Epithelial cell of prostate (primary cell): ENCODE measurements around the gene AK1.

Experiments
- DNase-seq: peaks from one replicate; pipeline ENCODE4 v3.0.0-alpha.2; 2011; ENCODE audit warnings: low read depth, low spot score
- H3K27ac ChIP-seq: fragments of 450-650 bp; 2 replicates; pipeline ENCODE4 v1.5.1; 2017; ENCODE audit warnings: mild to moderate bottlenecking

AK1 gene

DNA sequence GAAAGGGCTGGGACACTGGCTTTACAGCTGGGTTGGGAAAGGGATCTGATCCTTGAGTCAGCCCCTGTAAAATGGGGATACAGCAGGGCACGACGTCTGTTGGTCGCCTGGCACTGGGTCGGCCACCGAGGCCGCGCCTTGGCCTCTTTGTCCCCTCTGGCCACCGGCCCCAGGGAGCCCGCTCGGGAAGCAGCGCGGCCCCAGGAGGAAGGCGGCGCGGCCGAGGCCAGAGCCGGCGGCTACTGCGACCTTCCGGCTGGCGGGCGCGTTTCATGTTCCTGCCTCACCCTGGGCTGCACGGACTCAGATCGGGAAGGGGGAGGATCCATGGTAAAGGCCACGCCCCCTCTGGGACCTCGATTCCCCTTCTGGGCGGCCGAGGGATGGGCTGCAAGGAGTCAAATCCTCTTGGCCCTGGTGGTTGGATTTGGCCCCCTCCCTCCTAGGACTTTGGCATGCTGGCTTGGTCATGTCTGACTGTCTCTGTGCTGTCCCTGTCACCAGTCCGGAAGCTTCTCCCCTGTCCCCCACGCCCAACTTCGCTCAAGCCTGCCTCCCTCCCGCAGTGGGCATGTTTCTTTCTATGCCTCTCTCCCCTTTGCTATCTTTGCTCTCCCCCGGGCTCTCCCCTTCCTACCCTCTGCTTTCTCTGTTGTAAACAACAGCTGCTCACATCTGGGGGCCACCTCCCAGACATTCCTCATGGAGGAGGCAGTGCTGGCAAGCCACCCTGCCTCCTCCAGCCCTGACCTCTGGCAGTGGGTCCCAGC lies 49.0 kb downstream of the AK1 start:
- H3K27ac ChIP-seq = no peak overlapping the region
- no peak for DNase-seq

DNA sequence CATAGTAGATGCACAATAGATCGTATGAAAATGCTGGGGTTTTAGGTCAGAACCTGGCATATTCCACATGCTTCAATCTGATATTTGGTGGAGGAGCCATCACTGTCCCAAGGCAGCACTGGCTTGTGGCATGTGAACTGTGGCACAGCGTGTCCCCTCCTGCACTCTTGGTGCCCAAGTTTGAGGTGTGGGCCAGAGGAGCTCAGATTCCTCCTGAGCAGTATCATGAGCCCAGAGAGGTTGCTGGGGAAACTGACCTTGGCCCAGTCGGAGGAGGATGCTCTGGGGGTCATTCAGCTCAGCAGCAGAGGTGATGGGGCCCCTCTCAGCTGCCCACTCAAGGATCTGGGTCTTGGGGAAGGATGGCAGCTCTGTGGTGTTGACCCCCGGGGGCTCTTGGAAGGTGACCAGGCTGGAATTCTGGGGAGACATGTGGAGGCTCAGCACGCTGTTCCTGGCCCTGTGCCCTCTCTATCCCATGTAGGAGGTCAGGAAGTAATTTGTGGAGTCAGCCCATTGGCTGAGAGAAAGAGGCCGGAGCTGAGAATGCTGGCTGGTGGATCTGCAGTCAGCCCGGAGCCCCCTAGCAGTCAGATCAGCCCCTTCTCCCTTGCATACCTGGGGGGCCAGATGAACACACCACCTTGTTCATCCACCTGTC lies 51.1 kb downstream of the AK1 start:
- H3K27ac ChIP-seq = no peak overlapping the region
- no peak for DNase-seq

DNA sequence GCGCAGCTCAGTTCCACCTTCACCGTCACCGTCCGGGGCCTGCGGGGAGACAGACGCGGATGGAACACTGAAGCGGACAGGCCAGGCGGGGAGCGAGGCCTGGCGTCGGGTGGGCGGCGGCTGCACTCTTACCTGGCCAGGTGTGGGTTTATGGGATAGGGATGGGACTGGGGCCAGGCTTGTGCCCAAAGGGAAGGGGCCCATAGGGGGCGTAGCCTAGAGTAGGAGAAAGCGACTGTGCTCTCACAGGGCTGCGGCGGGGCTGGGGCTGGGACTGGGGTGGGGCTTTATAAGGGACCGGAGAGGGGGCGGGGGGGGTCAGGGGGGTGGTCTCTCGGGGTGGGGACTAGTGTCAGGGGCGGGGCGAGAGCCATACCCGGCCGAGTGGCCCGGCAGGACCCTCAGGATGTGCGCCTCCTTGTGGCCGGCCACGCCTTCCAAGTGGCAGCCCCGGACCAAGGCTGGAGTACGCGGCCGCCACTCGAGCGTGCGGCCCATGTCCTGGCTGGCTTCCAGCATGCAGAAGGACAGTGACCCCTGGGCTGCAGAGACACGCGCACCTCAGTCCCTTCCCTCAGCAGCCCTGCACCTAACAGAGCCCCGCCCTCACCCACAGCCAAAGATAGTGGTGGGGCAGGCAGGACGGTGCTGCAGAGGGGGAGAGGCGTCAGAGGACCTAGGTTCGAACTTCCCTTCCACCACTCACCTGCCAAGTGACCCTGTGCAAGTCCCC lies 52.0 kb downstream of the AK1 start:
- DNase-seq = no peak
- no peak overlapping the region for H3K27ac ChIP-seq

DNA sequence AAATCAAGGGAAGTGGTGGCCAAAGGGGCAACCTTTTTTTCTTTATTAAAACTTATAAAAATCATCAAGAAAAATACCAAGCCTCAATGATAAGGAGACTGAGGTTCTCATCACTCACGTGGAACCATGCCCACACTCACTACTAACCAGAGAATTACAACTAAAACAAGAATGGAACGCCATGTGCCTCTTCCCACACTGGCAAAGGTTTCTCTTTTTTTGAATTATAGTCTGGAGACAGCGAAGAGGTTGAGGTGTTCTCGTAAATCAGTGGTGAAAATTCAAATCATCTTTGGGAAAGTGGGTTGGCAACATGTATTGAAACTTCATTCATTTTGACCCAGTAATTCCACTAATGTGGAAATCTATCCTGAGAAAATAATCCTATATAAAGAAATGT lies 55.4 kb downstream of the AK1 start:
- no peak for DNase-seq
- H3K27ac ChIP-seq = no peak overlapping the region

DNA sequence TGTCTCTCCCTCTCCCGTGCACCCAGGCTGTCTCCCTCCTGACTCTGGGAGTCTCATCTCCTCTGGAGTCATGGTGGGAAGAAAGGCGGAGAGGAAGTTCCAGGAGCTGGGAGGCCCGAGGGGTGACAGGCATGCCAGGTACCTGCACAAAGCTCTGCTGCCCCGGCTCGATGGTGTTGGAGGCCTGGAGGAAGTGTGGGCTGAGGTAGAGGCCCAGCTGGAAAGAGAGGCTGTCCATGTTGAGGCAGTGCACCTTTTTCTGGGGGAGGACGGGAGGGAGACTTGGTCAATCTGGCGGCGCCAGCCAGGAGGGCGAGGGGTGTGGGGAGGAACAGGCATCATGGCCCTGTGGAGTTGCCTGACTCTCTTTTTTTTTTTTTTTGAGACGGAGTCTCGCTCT lies 58.9 kb downstream of the AK1 start:
- no peak overlapping the region for H3K27ac ChIP-seq

DNA sequence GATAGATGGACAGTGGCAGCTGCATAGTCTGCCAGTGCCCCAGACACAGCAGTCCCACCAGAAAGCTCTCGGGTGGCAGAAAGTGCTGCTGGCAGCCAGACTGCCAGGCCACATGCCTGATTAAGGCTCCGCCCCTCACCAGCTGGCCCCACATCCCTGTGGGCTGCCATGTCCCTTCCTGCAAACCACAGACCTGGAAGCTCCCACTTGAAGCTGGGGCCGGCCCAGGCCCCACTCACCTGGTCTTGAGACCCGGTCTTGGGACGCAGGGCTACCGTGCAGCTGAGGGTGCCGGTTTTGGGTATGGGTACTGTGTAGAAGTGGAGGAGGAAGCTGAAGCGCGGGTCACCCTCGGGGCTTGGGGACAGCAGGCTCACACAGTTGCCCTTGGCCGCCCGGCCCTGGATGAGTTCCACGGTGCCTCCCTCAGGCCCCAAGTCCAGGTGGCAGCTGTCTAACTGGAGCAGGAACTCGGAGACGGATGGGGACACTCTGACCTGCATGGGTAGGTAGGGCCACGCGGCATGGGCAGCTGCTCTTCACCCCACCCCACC lies 59.5 kb downstream of the AK1 start:
- no peak for DNase-seq
- H3K27ac ChIP-seq = no peak overlapping the region

More for the DNA sequence above, 58.9 kb downstream of the AK1 start:
- no peak for DNase-seq

DNA sequence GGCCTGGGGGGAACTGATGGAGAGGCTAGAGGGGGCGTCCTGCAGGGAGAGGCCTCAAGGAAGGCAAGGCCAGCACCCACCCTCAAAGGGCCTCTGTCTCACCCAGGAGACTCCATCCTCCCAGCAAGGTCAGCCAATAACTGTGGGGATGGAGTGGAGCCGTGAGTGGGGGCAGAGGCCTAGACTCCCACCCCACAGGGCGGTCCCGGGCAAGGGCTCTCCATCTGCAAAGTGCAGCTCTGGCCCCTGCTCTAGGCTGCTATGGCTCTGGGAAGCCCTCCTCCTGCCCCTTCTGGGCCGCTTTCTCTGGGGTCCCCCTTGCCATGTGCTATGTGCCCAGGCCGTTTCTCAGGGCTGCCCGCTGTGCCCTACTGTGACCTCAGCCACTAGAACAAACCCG lies 60.7 kb downstream of the AK1 start:
- DNase-seq = no peak
- H3K27ac ChIP-seq = no peak overlapping the region
